C4-2B (cell line): ENCODE measurements around the gene CPA5.

Experiments used
- CTCF ChIP-seq: fragments of 450-650 bp; conservative IDR thresholded peaks from 2 replicates; pipeline ENCODE4 v1.5.1; 2017; ENCODE audit warnings: mild to moderate bottlenecking
- ZFX ChIP-seq: fragments of 450-650 bp; IDR thresholded peaks from 2 replicates; pipeline ENCODE4 v1.6.1; 2017

- TF ChIP-seq CTCF (no peak), ZFX (no peak)
These were observed 6.4 kb upstream of the CPA5 start for GRCh38 chr7:130338233-130338632.
